BLaER1 treated with 17β-estradiol and CSF1 and Interleukin-3, amounts not matched to agents 10 nM and 100 nM (cell line): ENCODE measurements around the gene SMYD1.
A peak's percentile ranks its signal among the peaks of the same experiment; 100 is the strongest.

ENCODE experiments used
- H3K27ac ChIP-seq, 11 experiments: shearing (Covaris generic); formaldehyde crosslinking; 2 replicates each; pipeline ENCODE4 v1.8.1; 2022
- H3K27me3 ChIP-seq, 11 experiments: shearing (Covaris generic); formaldehyde crosslinking; 2 replicates each; pipeline ENCODE4 v1.8.1; 2022
- H3K36me3 ChIP-seq, 11 experiments: shearing (Covaris generic); formaldehyde crosslinking; 2 replicates each; pipeline ENCODE4 v1.8.1; 2022
- H3K4me1 ChIP-seq, 10 experiments: shearing (Covaris generic); formaldehyde crosslinking; 2 replicates each; pipeline ENCODE4 v1.8.1; 2022
- H3K4me2 ChIP-seq, 11 experiments: shearing (Covaris generic); formaldehyde crosslinking; 2 replicates each; pipeline ENCODE4 v1.8.1; 2022
- H3K4me3 ChIP-seq, 10 experiments: shearing (Covaris generic); formaldehyde crosslinking; 2 replicates each; pipeline ENCODE4 v1.8.1; 2022
- H3K9ac ChIP-seq, 11 experiments: shearing (Covaris generic); formaldehyde crosslinking; 2 replicates each; pipeline ENCODE4 v1.8.1; 2022
- H3K9me3 ChIP-seq, 11 experiments: shearing (Covaris generic); formaldehyde crosslinking; replicated peaks in 1 of 11; 2 replicates each; pipeline ENCODE4 v1.8.1; 2022
- H4K20me1 ChIP-seq, 11 experiments: shearing (Covaris generic); formaldehyde crosslinking; 2 replicates each; pipeline ENCODE4 v1.8.1; 2022
- Cebpa-rat ChIP-seq, 11 experiments: shearing (Covaris generic); IDR thresholded peaks; 2 replicates each; pipeline ENCODE4 v1.8.1; 2022

Gene SMYD1

GRCh38 chr2:88074150-88074549 lies 6.5 kb downstream of the SMYD1 start:
- no peak for TF ChIP-seq Cebpa-rat (IDR thresholded peaks at IDR 0.05)
- no peak overlapping the region for H3K9ac ChIP-seq
- no peak overlapping the region for H3K4me3 ChIP-seq
- H3K36me3 ChIP-seq, result no peaks in the 10 kb centered on the region
- H3K4me1 ChIP-seq, result no peaks in the 10 kb centered on the region
- no peaks in the 10 kb centered on the region for H3K27me3 ChIP-seq
- H3K4me2 ChIP-seq, result no peak overlapping the region
- no peaks in the 10 kb centered on the region for H4K20me1 ChIP-seq
- no peak overlapping the region for H3K27ac ChIP-seq
- H3K9me3 ChIP-seq, result peaks cover 0 to 13% (median 0%) of the 10 kb centered on the region in 11 experiments; a peak in 4 of 22 replicates

GRCh38 chr2:88074854-88075292 lies 7.2 kb downstream of the SMYD1 start:
- no peak overlapping the region for H3K4me2 ChIP-seq

GRCh38 chr2:88077080-88077479 lies 9.5 kb downstream of the SMYD1 start:
- H3K36me3 ChIP-seq, result no peaks in the 10 kb centered on the region
- no peaks in the 10 kb centered on the region for H3K4me1 ChIP-seq
- H3K9ac ChIP-seq, result no peak overlapping the region
- no peaks in the 10 kb centered on the region for H3K27me3 ChIP-seq
- H3K4me2 ChIP-seq, result no peak overlapping the region
- peaks cover 0 to 13% (median 0%) of the 10 kb centered on the region in 11 experiments; a peak in 4 of 22 replicates for H3K9me3 ChIP-seq
- no peak overlapping the region for H3K27ac ChIP-seq
- TF ChIP-seq Cebpa-rat (IDR thresholded peaks at IDR 0.05), result no peak
- no peak overlapping the region for H3K4me3 ChIP-seq
- H4K20me1 ChIP-seq, result no peaks in the 10 kb centered on the region

More at GRCh38 chr2:88074854-88075292, 7.2 kb downstream of the SMYD1 start:
- H3K36me3 ChIP-seq, result no peaks in the 10 kb centered on the region
- no peaks in the 10 kb centered on the region for H3K4me1 ChIP-seq
- H3K27me3 ChIP-seq, result no peaks in the 10 kb centered on the region
- peaks cover 0 to 13% (median 0%) of the 10 kb centered on the region in 11 experiments; a peak in 4 of 22 replicates for H3K9me3 ChIP-seq
- H3K27ac ChIP-seq, result no peak overlapping the region
- no peak overlapping the region for H3K4me3 ChIP-seq
- no peak overlapping the region for H3K9ac ChIP-seq
- peak in 1 of 11 experiments; percentile 16; a peak in 1 of 22 replicates for TF ChIP-seq Cebpa-rat (IDR thresholded peaks at IDR 0.05)
- no peaks in the 10 kb centered on the region for H4K20me1 ChIP-seq

GRCh38 chr2:88078643-88079172 lies 11.1 kb downstream of the SMYD1 start:
- Histone ChIP-seq H3K27ac (no peak overlapping the region), H3K4me1 (no peaks in the 10 kb centered on the region), H3K4me2 (no peak overlapping the region), H3K36me3 (no peaks in the 10 kb centered on the region), H3K27me3 (no peaks in the 10 kb centered on the region), H4K20me1 (no peaks in the 10 kb centered on the region), H3K4me3 (no peak overlapping the region), H3K9ac (no peak overlapping the region), H3K9me3 (peaks cover 0 to 6% (median 0%) of the 10 kb centered on the region in 11 experiments; a peak in 2 of 22 replicates)
- no peak for TF ChIP-seq Cebpa-rat (IDR thresholded peaks at IDR 0.05)

GRCh38 chr2:88080545-88080944 lies 12.9 kb downstream of the SMYD1 start:
- Histone ChIP-seq H3K9ac (no peak overlapping the region), H3K9me3 (no peaks in the 10 kb centered on the region), H3K4me2 (no peak overlapping the region), H4K20me1 (no peaks in the 10 kb centered on the region), H3K36me3 (no peaks in the 10 kb centered on the region), H3K4me1 (no peaks in the 10 kb centered on the region), H3K4me3 (no peak overlapping the region), H3K27ac (no peak overlapping the region), H3K27me3 (no peaks in the 10 kb centered on the region)
- no peak for TF ChIP-seq Cebpa-rat (IDR thresholded peaks at IDR 0.05)

GRCh38 chr2:88081924-88082608 lies 14.4 kb downstream of the SMYD1 start:
- H4K20me1 ChIP-seq, result no peaks in the 10 kb centered on the region
- TF ChIP-seq Cebpa-rat (IDR thresholded peaks at IDR 0.05), result no peak
- H3K4me3 ChIP-seq, result no peak overlapping the region
- H3K36me3 ChIP-seq, result no peaks in the 10 kb centered on the region
- no peaks in the 10 kb centered on the region for H3K9me3 ChIP-seq
- no peak overlapping the region for H3K9ac ChIP-seq
- no peak overlapping the region for H3K4me2 ChIP-seq
- H3K27ac ChIP-seq, result no peak overlapping the region
- H3K4me1 ChIP-seq, result no peaks in the 10 kb centered on the region
- H3K27me3 ChIP-seq, result no peaks in the 10 kb centered on the region

- H3K4me2 ChIP-seq, result no peak overlapping the region
- TF ChIP-seq Cebpa-rat (IDR thresholded peaks at IDR 0.05), result no peak
These were observed 15.2 kb downstream of the SMYD1 start for GRCh38 chr2:88082781-88083180.

GRCh38 chr2:88085099-88085498 lies 17.5 kb downstream of the SMYD1 start:
- no peak overlapping the region for H3K27ac ChIP-seq
- no peaks in the 10 kb centered on the region for H3K9me3 ChIP-seq
- no peaks in the 10 kb centered on the region for H3K27me3 ChIP-seq
- H3K9ac ChIP-seq, result no peak overlapping the region
- H4K20me1 ChIP-seq, result no peaks in the 10 kb centered on the region
- H3K4me1 ChIP-seq, result peaks cover 0 to 5% (median 2%) of the 10 kb centered on the region in 10 experiments; a peak in 9 of 20 replicates
- H3K4me2 ChIP-seq, result no peak overlapping the region
- H3K36me3 ChIP-seq, result no peaks in the 10 kb centered on the region
- H3K4me3 ChIP-seq, result no peak overlapping the region
- TF ChIP-seq Cebpa-rat (IDR thresholded peaks at IDR 0.05), result no peak

More at GRCh38 chr2:88082781-88083180, 15.2 kb downstream of the SMYD1 start:
- H3K9me3 ChIP-seq, result no peaks in the 10 kb centered on the region
- no peaks in the 10 kb centered on the region for H3K4me1 ChIP-seq
- H3K36me3 ChIP-seq, result no peaks in the 10 kb centered on the region
- no peak overlapping the region for H3K4me3 ChIP-seq
- no peaks in the 10 kb centered on the region for H4K20me1 ChIP-seq
- no peaks in the 10 kb centered on the region for H3K27me3 ChIP-seq
- no peak overlapping the region for H3K9ac ChIP-seq
- no peak overlapping the region for H3K27ac ChIP-seq

- no peak overlapping the region for H3K27ac ChIP-seq
- H3K9ac ChIP-seq, result no peak overlapping the region
- no peaks in the 10 kb centered on the region for H3K27me3 ChIP-seq
- no peak overlapping the region for H3K4me2 ChIP-seq
- H3K9me3 ChIP-seq, result no peaks in the 10 kb centered on the region
- no peak for TF ChIP-seq Cebpa-rat (IDR thresholded peaks at IDR 0.05)
- H3K4me3 ChIP-seq, result no peak overlapping the region
- H3K4me1 ChIP-seq, result peaks cover 4 to 10% (median 7%) of the 10 kb centered on the region in 10 experiments
- H4K20me1 ChIP-seq, result no peaks in the 10 kb centered on the region
- H3K36me3 ChIP-seq, result no peaks in the 10 kb centered on the region
These were observed 18.0 kb downstream of the SMYD1 start for GRCh38 chr2:88085602-88086001.

- Histone ChIP-seq H3K4me3 (no peak overlapping the region), H3K9ac (no peak overlapping the region), H3K9me3 (no peaks in the 10 kb centered on the region), H3K4me2 (no peak overlapping the region), H3K27ac (no peak overlapping the region), H4K20me1 (no peaks in the 10 kb centered on the region), H3K36me3 (no peaks in the 10 kb centered on the region), H3K4me1 (peaks cover 9 to 18% (median 13%) of the 10 kb centered on the region in 10 experiments), H3K27me3 (no peaks in the 10 kb centered on the region)
- no peak for TF ChIP-seq Cebpa-rat (IDR thresholded peaks at IDR 0.05)
These were observed 18.8 kb downstream of the SMYD1 start for GRCh38 chr2:88086401-88086800.
